ENCODE measurements around the gene CAPN14.

CAPN14 gene

GRCh38 chr2:31249009-31249690, 31.8 kb upstream of the CAPN14 start:
- no peak for TF ChIP-seq CTCF (IDR thresholded peaks at IDR 0.05; ENCODE audit: low read depth, low read length, missing control alignments)
- H3K4me3 ChIP-seq (ENCODE audit: low read depth, low read length): no peak overlapping the region
- no peak for DNase-seq (ENCODE audit: low read depth)

- DNase-seq (ENCODE audit: low read depth): no peak
- no peak overlapping the region for H3K4me3 ChIP-seq (ENCODE audit: low read depth, low read length)
- no peak for TF ChIP-seq CTCF (IDR thresholded peaks at IDR 0.05; ENCODE audit: low read depth, low read length, missing control alignments)
These were observed 30.8 kb upstream of the CAPN14 start for GRCh38 chr2:31248139-31248538.

- no peak for DNase-seq (ENCODE audit: low read depth)
- TF ChIP-seq CTCF (IDR thresholded peaks at IDR 0.05; ENCODE audit: low read depth, low read length, missing control alignments): no peak
- no peak overlapping the region for H3K4me3 ChIP-seq (ENCODE audit: low read depth, low read length)
These were observed 30.4 kb upstream of the CAPN14 start for GRCh38 chr2:31247711-31248110.

- no peak overlapping the region for H3K4me3 ChIP-seq (ENCODE audit: low read depth, low read length)
- DNase-seq (ENCODE audit: low read depth): no peak
- no peak for TF ChIP-seq CTCF (IDR thresholded peaks at IDR 0.05; ENCODE audit: low read depth, low read length, missing control alignments)
These were observed 29.0 kb upstream of the CAPN14 start for GRCh38 chr2:31246184-31246852.

- TF ChIP-seq CTCF (IDR thresholded peaks at IDR 0.05; ENCODE audit: low read depth, low read length, missing control alignments): no peak
- no peak for DNase-seq (ENCODE audit: low read depth)
- no peak overlapping the region for H3K4me3 ChIP-seq (ENCODE audit: low read depth, low read length)
These were observed 26.8 kb upstream of the CAPN14 start for GRCh38 chr2:31244101-31244500.

- TF ChIP-seq CTCF (IDR thresholded peaks at IDR 0.05; ENCODE audit: low read depth, low read length, missing control alignments): no peak
- H3K4me3 ChIP-seq (ENCODE audit: low read depth, low read length): no peak overlapping the region
- no peak for DNase-seq (ENCODE audit: low read depth)
These were observed 25.7 kb upstream of the CAPN14 start for GRCh38 chr2:31243053-31243452.
